ENCODE results near the gene CREG2.

- TF ChIP-seq CTCF (IDR thresholded peaks at IDR 0.05) = no peak
- TF ChIP-seq POLR2A (IDR thresholded peaks at IDR 0.05) = no peak
Observed at GRCh38 chr2:101305492-101306078, 81.7 kb downstream of the CREG2 start.

Measured in sigmoid colon (tissue), 3 donors.